HG03103 (cell line): ENCODE results near the gene KRTAP17-1.

Experiments
- ATAC-seq: cut with Tn5 transposase; IDR thresholded peaks from one replicate; pipeline ENCODE4 v1.9.1; 2021; ENCODE audit warnings: low read depth; ENCODE audit not compliant: unreplicated experiment

KRTAP17-1 gene

DNA sequence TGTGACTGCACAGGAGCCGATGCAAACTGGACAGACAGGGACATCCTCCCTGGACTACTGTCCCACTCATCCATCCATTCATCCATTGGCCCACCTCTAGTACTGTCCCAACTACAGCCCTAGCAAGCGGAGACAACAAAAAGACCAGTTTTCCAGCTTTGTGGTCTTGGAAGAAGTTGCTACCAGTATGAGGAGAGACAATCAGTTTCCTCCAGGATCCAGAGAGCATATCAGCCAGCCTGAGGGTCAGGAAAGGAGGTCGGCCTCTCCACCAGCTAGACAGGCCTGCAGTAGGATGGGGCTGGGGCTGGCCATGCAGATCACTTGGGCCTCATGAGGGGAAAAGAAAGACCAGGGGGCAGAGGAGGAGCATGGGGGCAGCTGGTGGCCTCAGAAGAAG is 18.3 kb upstream of the KRTAP17-1 start:
- ATAC-seq, result no peak

- ATAC-seq, result no peak
Observed at GRCh38 chr17:41333098-41333497, 17.6 kb upstream of the KRTAP17-1 start.

DNA sequence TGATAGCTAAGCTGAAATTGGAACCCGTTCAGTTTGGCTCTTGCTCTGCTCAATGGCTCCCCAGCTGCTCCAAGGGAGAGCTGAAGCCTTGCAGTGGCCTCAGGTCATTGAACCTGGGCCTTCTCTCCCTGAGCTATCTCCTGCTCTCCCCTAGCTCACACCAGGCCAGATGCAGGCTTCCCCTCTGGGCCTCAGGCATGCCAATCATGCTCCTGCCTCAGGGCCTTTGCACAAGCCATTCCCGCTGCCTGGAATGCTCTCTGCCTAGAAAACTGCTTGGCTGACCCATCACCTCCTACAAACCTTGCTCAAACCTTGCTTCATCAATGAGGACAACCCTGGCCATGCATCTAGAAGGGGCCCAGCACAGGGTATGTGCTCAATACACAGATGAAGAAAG is 16.7 kb upstream of the KRTAP17-1 start:
- no peak for ATAC-seq

- no peak for ATAC-seq
Observed at GRCh38 chr17:41331606-41332005, 16.1 kb upstream of the KRTAP17-1 start.

GRCh38 chr17:41329279-41329948 is 13.9 kb upstream of the KRTAP17-1 start:
- ATAC-seq, result no peak

DNA sequence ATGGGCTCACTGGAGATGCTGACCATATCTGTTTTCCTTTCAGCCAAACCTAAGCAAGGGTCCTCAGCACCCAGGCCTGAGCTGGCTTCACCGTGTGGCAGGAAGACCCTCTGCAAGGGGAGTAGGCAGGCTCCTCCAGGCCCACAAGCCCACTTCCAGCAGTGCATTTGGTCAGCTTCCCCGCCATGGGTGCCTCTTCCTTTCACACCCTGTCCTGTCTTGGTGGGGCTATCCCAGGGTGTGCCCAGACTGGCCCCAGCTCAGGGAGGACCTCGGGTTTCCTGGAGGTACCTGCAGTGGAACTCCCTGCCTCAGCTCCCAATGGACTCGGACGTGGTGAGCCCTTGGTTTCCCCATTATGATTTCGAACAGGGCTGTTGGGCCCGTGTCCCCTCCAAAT is 12.7 kb upstream of the KRTAP17-1 start:
- ATAC-seq, result no peak

DNA sequence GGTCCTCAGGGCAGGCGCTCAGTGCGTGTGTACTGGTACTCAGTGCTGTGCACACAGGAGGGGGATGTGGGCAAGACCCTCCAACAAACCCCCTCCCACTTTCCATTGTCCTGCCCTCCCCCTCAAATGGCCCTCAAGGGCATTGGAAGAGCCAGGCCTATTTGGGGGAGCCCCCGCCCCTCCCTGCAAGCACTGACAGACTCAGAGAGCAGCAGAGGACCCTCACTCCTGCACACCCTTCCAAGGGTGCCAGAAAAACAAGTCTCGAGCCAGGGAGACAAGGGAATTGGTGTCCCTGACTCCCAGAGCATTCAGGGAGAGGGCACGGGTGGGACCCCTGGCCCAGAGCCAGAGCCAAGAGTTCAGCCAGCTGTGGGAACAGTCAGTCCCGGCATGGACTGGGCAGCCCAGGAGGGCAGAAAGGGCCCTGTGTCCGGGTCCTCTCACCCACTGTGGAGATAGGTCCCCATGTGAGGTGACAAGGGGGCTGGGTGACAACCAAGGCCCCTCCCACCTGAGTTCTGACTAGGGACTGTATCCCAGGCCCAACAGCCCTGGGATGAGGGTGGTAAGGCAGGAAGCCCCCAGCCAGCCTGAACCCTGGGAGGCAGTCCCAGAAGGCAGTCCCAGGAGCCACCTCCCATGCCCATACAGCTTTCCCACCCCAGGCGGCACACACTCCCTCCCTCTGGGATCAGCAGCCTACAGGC is 12.1 kb upstream of the KRTAP17-1 start:
- no peak for ATAC-seq

DNA sequence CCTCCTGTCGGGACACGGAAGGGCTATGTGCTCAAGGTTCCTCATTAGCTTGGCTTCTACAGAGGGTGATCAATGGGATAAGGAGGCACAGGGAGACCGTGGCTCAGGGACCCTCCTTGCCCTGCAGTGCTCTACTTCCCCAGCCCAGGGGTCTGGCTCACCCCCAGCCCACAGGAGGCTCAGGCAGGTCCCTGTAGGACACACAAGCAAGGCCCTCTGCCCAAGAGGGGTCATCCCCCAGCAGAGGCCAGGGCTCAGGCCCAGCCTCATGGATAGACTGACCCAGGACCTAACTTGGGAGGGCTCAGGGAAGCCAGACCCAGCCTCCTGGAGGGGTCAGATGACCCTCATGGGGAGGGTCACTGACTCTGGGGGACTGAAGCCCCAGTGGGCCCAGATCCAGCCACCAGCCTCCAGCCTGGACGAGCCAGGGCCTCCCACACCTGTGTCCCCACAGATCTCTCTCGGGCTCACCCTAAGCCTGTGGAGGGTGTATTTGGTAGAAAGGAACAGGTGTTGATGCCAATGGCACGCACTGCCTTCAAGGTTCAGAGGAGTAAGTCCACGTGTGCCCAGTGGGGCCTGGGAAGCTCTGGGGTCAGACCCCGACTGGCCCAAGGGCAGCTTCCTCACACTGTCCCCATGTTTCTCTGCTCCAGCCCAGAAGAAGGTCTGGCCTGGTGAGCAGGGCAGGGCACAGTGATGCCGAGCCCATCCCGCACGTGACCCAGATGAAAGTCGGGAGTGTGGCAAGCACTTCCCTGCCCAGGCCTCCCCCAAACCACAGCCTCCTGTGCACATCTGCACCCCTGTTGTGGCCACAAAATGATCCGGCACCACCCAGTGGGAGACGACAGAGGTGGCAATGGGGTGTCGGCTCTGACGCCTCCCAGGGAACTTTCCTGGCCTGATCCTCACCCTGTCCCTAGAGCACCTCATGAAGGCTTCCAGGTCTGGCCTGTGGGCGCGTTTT is 10.9 kb upstream of the KRTAP17-1 start:
- ATAC-seq, result no peak

DNA sequence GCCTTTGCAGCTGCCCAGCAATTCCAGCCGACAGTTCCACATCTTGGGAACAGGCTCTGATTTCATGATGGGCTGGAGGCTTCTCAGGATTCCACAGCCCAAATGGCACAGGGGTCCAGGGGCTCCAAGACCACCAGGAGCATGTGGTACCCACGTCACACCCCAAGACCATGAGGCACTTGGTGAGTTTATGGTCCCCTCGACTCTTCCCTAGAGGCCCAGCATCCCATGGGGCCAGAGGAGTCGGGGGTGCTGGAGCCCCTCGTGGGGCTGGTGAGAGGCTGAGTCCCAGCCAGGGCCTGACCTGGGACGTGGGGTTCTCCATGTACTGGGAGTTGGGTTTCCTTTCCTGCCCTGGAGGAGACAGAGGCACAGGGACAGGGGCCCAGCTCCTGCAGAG is 10.1 kb upstream of the KRTAP17-1 start:
- ATAC-seq, result no peak

DNA sequence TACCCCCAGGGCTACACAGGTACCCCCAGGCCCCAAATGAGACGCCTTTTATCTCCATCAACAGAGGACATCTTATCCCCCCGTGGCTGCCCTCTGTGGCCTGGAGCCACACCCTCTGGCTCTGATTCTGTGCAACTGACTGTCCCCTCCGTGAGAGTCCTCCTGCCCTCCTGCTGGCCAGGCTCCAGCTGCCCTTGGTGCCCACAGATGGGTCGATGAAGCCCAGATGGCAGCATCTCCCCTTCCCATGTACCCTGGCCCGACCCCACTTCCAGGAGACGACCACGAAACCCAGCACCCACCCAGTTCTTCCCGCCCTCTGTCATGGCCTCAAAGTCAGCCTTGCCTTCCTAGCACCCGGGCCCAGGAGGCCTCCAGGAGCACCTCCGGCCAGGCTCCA is 9.6 kb upstream of the KRTAP17-1 start:
- no peak for ATAC-seq

DNA sequence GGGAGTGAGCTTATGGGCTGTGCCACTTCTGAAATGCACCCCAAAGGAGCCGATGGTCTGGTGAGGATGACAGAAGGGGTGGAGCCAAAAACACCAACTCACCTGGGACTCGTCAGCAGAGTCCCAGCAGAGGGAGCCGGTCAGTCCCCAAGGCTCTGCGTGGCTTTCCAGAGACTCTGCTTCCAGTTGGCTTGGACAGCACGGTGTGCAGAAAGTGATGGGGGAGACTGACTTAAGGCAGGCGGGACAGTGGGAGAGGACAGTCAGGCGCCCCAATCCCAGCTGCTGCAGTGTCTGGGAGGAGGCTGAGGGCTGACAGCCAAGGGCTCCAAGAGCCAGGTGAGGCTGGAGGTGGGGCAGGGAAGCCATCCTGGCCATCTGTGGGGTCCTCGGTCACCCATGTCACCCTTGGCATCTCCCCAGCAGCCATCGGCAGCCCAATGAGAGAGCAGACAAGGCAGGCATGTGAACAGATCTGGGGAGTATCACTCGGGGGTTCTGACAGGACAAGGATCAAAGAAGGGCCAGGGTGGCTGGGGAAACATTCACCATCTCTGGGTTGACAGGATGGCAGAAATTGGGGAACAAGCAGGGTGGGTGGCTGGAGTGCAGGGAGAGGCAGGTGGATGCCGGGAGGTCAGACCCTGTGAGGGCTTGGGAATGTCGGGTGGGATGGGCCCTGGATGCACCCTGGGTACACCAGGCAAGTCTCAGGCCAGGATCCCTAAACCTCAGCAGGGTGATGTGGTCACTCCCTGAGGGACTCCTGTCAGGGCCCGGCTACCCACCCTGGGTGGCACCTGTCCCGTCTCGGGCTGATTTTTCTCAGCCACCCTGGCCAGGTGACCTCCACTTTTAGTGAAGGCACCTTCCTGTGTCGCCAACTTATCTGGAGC is 8.9 kb upstream of the KRTAP17-1 start:
- no peak for ATAC-seq

- no peak for ATAC-seq
Observed at GRCh38 chr17:41322903-41323895, 7.7 kb upstream of the KRTAP17-1 start.

DNA sequence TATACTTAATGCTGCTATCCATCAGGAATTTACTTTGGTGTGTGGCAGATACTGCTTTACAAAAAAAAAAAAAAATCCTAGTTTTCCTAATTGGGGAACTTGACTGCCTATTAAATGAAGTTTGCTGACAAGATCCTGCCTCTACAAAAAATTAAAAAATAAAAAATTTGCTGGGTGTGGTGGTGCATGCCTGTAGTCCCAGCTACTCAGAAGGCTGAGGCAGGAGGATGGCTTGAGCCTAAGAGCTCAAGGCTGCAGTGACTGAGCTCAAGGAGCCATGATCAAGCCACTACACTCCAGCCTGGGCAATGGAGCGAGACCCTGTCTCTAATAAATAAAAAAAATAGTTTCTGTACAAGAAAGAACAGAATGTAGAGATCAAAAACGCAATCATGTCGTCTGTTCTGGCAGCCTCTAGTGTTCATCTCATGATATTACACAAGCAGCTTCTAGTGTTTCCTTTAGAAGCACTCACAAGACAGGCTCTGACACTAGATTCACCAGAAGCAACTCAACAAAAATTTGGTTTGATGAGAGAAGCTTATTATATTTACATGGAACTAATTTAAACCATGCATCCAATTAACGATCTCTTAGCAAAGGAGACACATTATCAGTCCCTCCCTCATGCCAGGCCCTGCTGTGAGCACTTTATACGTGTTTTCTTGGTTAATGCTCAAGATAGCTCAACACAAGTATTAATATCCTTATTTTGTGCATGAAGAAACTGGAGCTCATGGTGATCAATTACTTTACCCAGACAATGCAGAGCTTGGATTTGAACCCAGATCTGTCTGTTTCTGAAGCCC is 6.8 kb upstream of the KRTAP17-1 start:
- ATAC-seq, result no peak

DNA sequence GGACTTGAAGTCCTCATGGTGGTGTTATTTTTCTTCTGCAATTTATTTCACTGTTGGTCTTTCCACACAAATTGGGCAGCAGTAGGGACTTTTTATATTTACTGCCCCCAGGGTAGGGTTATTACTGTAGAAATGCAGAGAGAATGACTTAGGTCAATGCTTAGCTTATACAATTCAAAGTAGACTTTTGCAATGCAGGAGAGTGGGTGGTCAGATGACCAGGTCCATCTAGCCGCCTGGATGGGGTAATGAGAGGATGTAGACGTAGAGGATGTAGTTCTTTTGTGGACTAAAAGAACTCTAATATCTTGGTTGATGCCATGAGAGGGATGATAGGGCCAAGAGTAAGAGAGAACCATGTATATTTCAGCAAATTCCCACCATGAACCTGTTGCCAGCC is 2.7 kb upstream of the KRTAP17-1 start:
- ATAC-seq, result no peak

- no peak for ATAC-seq
Observed at GRCh38 chr17:41315814-41316445, 420 bp upstream of the KRTAP17-1 start.

DNA sequence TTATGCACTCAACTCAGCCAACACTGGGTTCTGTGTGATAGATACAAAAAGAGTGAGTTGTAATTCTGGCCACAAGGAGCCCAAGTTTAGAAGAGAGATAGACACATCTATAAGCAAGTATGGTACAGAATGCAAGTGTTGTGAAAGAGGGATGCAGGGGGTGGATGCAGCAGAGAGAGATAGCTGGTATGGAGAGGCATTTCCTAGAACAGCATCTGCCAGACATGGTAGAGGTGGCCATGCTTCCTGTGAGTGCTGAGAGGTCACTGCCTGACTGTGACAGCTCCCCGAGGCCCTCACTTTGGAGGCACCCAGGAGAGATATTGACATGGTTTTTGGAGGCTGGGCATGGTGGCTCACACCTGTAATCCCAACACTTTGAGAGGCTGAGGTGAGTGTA is 4.4 kb downstream of the KRTAP17-1 start:
- no peak for ATAC-seq

GRCh38 chr17:41308918-41309359 is 6.6 kb downstream of the KRTAP17-1 start, which contains the start of gene KRTAP16-1:
KRTAP16-1 (minus strand) TSS chr17:41309309; CDS start chr17:41309253, 56 bp downstream.
- no peak for ATAC-seq
